Neural cell (in vitro differentiated cells): ENCODE data around the gene DIP2C. TPM values are rescaled to one million over a fixed set of nuclear protein-coding genes. Genes with fewer than 3 reads are reported as not detected.

ENCODE experiments used
- H2AFZ ChIP-seq: fragments of 200-600, 300-800 bp; sonication (generic), shearing (Covaris generic); 2 replicates; pipeline ENCODE4 v1.6.0; 2014; ENCODE audit warnings: low read depth, mild to moderate bottlenecking, antibody characterized with exemption, low read length, moderate library complexity
- H3F3A ChIP-seq: fragments of 200-600 bp; shearing (Covaris generic); 2 replicates; pipeline ENCODE4 v1.6.1; 2016; ENCODE audit warnings: mild to moderate bottlenecking, moderate library complexity, mixed read lengths, antibody characterized with exemption, low read length; ENCODE audit not compliant: insufficient read depth, poor library complexity, severe bottlenecking
- H3K27ac ChIP-seq: fragments of 200-600, 300-800 bp; sonication (generic), shearing (Covaris generic); 2 replicates; pipeline ENCODE4 v1.5.1; 2014; ENCODE audit warnings: mild to moderate bottlenecking, low read length, moderate library complexity
- H3K27me3 ChIP-seq: fragments of 300-800, 200-600 bp; sonication (generic), shearing (Covaris generic); 2 replicates; pipeline ENCODE4 v1.6.0; 2014; ENCODE audit warnings: mild to moderate bottlenecking, low read depth, low read length, moderate library complexity; ENCODE audit not compliant: insufficient read depth
- H3K36me3 ChIP-seq: fragments of 300-800, 200-600 bp; sonication (generic), shearing (Covaris generic); 2 replicates; pipeline ENCODE4 v1.5.1; 2014; ENCODE audit warnings: mild to moderate bottlenecking, antibody characterized with exemption, low read length, moderate library complexity; ENCODE audit not compliant: insufficient read depth
- H3K4me2 ChIP-seq: fragments of 300-800, 200-600 bp; sonication (generic), shearing (Covaris generic); 2 replicates; pipeline ENCODE4 v1.6.0; 2014; ENCODE audit warnings: mild to moderate bottlenecking, low read length
- H3K4me3 ChIP-seq: fragments of 300-800, 200-600 bp; sonication (generic), shearing (Covaris generic); 2 replicates; pipeline ENCODE4 v1.5.1; 2014; ENCODE audit warnings: mild to moderate bottlenecking, low read length, moderate library complexity
- H3K79me2 ChIP-seq: fragments of 200-600 bp; shearing (Covaris generic); replicated peaks from 2 replicates; pipeline ENCODE4 v1.6.0; 2014; ENCODE audit warnings: mild to moderate bottlenecking, low read length, moderate library complexity; ENCODE audit not compliant: insufficient read depth
- H3K9ac ChIP-seq: fragments of 300-800, 200-600 bp; sonication (generic), shearing (Covaris generic); 2 replicates; pipeline ENCODE4 v1.6.1; 2016; ENCODE audit warnings: mild to moderate bottlenecking, low read length, mixed read lengths
- H3K9me2 ChIP-seq: fragments of 200-600 bp; shearing (Covaris generic); 2 replicates; pipeline ENCODE4 v1.6.1; 2016; ENCODE audit warnings: mild to moderate bottlenecking, low read length, mixed read lengths; ENCODE audit not compliant: insufficient read depth
- H3K9me3 ChIP-seq: fragments of 200-600, 300-800 bp; sonication (generic), shearing (Covaris generic); 2 replicates; pipeline ENCODE4 v1.6.1; 2016; ENCODE audit warnings: mild to moderate bottlenecking, mixed run types, low read length, moderate library complexity, mixed read lengths
- H4K20me1 ChIP-seq: fragments of 200-600 bp; shearing (Covaris generic); 2 replicates; pipeline ENCODE4 v1.6.1; 2016; ENCODE audit warnings: mild to moderate bottlenecking, mixed run types; ENCODE audit not compliant: insufficient read depth
- EP300 ChIP-seq: fragments of 450-650 bp; conservative IDR thresholded peaks from 2 replicates; pipeline ENCODE4 v1.6.1; 2014; ENCODE audit warnings: antibody characterized with exemption, mild to moderate bottlenecking, moderate library complexity; ENCODE audit not compliant: poor library complexity, severe bottlenecking
- EZH2 ChIP-seq: fragments of 200-600, 300-800 bp; shearing (Covaris generic), sonication (generic); IDR thresholded peaks from 2 replicates; pipeline ENCODE4 v1.6.1; 2014; ENCODE audit warnings: antibody characterized with exemption, low read length, borderline replicate concordance, mild to moderate bottlenecking; ENCODE audit not compliant: insufficient read depth, poor library complexity, severe bottlenecking
- MXI1 ChIP-seq: fragments of 450-650 bp; conservative IDR thresholded peaks from 2 replicates; pipeline ENCODE4 v1.6.1; 2014; ENCODE audit warnings: antibody characterized with exemption, mild to moderate bottlenecking; ENCODE audit not compliant: poor library complexity, severe bottlenecking
- POLR2AphosphoS5 ChIP-seq: IDR thresholded peaks from 2 replicates; pipeline ENCODE4 v1.6.1; 2012
- RAD21 ChIP-seq: fragments of 450-650 bp; conservative IDR thresholded peaks from 2 replicates; pipeline ENCODE4 v1.6.1; 2014; ENCODE audit warnings: antibody characterized with exemption, mild to moderate bottlenecking, moderate library complexity
- SMC3 ChIP-seq: fragments of 450-650 bp; conservative IDR thresholded peaks from 2 replicates; pipeline ENCODE4 v1.6.1; 2014; ENCODE audit warnings: antibody characterized with exemption, mild to moderate bottlenecking, moderate library complexity; ENCODE audit not compliant: poor library complexity
- TAF1 ChIP-seq: IDR thresholded peaks from 2 replicates; pipeline ENCODE4 v1.6.1; 2012; ENCODE audit warnings: low read depth
- polyA plus RNA-seq: library from polyadenylated mRNA; depleted of rRNA; stranded (reverse); fragments of >200 nt; gene quantifications from 2 replicates; pipeline ENCODE4 v1.2.3, GENCODE V29; 2014
- TF ChIP-seq, protein P1 (sequence below): fragments of 450-650 bp; IDR thresholded peaks from 2 replicates; pipeline ENCODE4 v1.5.1; 2014; ENCODE audit warnings: antibody characterized with exemption, mild to moderate bottlenecking, moderate library complexity; ENCODE audit not compliant: poor library complexity, severe bottlenecking
- TF ChIP-seq, protein P2 (sequence below): IDR thresholded peaks from 2 replicates; pipeline ENCODE4 v1.6.1; 2012; ENCODE audit warnings: borderline replicate concordance

DIP2C gene
- polyA plus RNA-seq, 1 donor from 2014 or later: 24.1 TPM

GRCh38 chr10:451856-452255 lies 237.6 kb downstream of the DIP2C start:
- no peaks in the 10 kb centered on the region for H4K20me1 ChIP-seq

DNA sequence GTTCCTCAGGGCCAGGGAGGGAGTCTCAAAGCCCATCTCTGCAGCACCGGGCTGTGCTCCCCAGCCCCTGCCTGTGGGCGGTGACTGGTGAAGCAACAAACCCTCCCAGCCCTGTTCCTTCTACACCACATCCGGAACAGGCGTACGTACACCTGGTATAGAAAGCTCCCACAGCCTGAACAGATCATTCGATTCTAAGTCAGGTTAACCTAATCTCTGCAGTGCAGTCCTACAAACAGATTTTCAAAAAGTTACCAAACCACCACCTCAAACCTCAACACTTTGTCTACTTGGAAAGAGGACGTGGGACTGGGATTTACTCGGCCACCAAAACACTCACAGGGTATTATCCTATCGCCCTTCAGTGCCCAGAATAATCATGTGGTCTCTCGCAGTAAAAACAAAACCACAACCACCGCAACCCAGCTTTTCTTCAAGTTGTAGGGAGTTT lies 238.4 kb downstream of the DIP2C start:
- Histone ChIP-seq H3K9me2 (no peaks in the 10 kb centered on the region), H3K9me3 (no peaks in the 10 kb centered on the region), H2AFZ (no peak overlapping the region), H3K27me3 (no peaks in the 10 kb centered on the region), H3K9ac (no peak overlapping the region), H3K36me3 (peaks cover 4% of the 10 kb centered on the region), H3K4me3 (no peak overlapping the region), H4K20me1 (no peaks in the 10 kb centered on the region), H3K4me2 (no peak overlapping the region), H3K79me2 (no peaks in the 10 kb centered on the region), H3F3A (no peaks in the 10 kb centered on the region), H3K27ac (no peak overlapping the region)
- TF ChIP-seq POLR2AphosphoS5 (no peak), TAF1 (no peak), SMC3 (no peak), EZH2 (no peak), MXI1 (no peak), RAD21 (no peak)
- TF ChIP-seq, protein P1, sequence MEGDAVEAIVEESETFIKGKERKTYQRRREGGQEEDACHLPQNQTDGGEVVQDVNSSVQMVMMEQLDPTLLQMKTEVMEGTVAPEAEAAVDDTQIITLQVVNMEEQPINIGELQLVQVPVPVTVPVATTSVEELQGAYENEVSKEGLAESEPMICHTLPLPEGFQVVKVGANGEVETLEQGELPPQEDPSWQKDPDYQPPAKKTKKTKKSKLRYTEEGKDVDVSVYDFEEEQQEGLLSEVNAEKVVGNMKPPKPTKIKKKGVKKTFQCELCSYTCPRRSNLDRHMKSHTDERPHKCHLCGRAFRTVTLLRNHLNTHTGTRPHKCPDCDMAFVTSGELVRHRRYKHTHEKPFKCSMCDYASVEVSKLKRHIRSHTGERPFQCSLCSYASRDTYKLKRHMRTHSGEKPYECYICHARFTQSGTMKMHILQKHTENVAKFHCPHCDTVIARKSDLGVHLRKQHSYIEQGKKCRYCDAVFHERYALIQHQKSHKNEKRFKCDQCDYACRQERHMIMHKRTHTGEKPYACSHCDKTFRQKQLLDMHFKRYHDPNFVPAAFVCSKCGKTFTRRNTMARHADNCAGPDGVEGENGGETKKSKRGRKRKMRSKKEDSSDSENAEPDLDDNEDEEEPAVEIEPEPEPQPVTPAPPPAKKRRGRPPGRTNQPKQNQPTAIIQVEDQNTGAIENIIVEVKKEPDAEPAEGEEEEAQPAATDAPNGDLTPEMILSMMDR: no peak
- TF ChIP-seq, protein P2, sequence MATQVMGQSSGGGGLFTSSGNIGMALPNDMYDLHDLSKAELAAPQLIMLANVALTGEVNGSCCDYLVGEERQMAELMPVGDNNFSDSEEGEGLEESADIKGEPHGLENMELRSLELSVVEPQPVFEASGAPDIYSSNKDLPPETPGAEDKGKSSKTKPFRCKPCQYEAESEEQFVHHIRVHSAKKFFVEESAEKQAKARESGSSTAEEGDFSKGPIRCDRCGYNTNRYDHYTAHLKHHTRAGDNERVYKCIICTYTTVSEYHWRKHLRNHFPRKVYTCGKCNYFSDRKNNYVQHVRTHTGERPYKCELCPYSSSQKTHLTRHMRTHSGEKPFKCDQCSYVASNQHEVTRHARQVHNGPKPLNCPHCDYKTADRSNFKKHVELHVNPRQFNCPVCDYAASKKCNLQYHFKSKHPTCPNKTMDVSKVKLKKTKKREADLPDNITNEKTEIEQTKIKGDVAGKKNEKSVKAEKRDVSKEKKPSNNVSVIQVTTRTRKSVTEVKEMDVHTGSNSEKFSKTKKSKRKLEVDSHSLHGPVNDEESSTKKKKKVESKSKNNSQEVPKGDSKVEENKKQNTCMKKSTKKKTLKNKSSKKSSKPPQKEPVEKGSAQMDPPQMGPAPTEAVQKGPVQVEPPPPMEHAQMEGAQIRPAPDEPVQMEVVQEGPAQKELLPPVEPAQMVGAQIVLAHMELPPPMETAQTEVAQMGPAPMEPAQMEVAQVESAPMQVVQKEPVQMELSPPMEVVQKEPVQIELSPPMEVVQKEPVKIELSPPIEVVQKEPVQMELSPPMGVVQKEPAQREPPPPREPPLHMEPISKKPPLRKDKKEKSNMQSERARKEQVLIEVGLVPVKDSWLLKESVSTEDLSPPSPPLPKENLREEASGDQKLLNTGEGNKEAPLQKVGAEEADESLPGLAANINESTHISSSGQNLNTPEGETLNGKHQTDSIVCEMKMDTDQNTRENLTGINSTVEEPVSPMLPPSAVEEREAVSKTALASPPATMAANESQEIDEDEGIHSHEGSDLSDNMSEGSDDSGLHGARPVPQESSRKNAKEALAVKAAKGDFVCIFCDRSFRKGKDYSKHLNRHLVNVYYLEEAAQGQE: no peak

More at GRCh38 chr10:451856-452255, 237.6 kb downstream of the DIP2C start:
- no peaks in the 10 kb centered on the region for H3K27me3 ChIP-seq
- no peaks in the 10 kb centered on the region for H3K36me3 ChIP-seq
- H3K9ac ChIP-seq: no peak overlapping the region
- H2AFZ ChIP-seq: no peak overlapping the region
- no peak overlapping the region for H3K4me2 ChIP-seq
- no peaks in the 10 kb centered on the region for H3K9me3 ChIP-seq
- no peaks in the 10 kb centered on the region for H3F3A ChIP-seq
- no peak overlapping the region for H3K27ac ChIP-seq
- H3K9me2 ChIP-seq: no peaks in the 10 kb centered on the region
- no peak for TF ChIP-seq SMC3
- TF ChIP-seq, protein P2: no peak
- TF ChIP-seq, protein P1: no peak
- no peak for TF ChIP-seq TAF1
- TF ChIP-seq MXI1: no peak
- no peak for TF ChIP-seq POLR2AphosphoS5
- TF ChIP-seq EZH2: no peak
- no peak for TF ChIP-seq EP300
- no peak for TF ChIP-seq RAD21
- H3K4me3 ChIP-seq: no peak overlapping the region
- H3K79me2 ChIP-seq: no peaks in the 10 kb centered on the region
